HepG2 (cell line): ENCODE data around the gene ACYP2. TPM values are rescaled to one million over a fixed set of nuclear protein-coding genes. Genes with fewer than 3 reads are reported as not detected.

Experiments
- ATM ChIP-seq: fragments of 450-650 bp; IDR thresholded peaks from 2 replicates; pipeline ENCODE4 v1.7.1; 2017; ENCODE audit warnings: mild to moderate bottlenecking, borderline replicate concordance
- CC2D1A ChIP-seq: sonication (generic); formaldehyde crosslinking; IDR thresholded peaks from 2 replicates; pipeline ENCODE4 v1.8.1; 2023; ENCODE audit warnings: mild to moderate bottlenecking, missing genetic modification reagents
- DNMT1 ChIP-seq: sonication (generic); formaldehyde crosslinking; IDR thresholded peaks from 2 replicates; pipeline ENCODE4 v1.5.1; 2020; ENCODE audit warnings: mild to moderate bottlenecking, missing genetic modification reagents
- EZH2 ChIP-seq: conservative IDR thresholded peaks from 2 replicates; pipeline ENCODE4 v1.6.1; 2012; ENCODE audit warnings: mild to moderate bottlenecking, low read depth, low read length, moderate library complexity
- FOXA1 ChIP-seq, 2 experiments: fragments of 450-650 bp in 1 of 2; sonication (generic) in 1 of 2; formaldehyde crosslinking in 1 of 2; IDR thresholded peaks; 2 replicates each; pipeline versions ENCODE4 v1.4.0 to v1.6.1; 2016 to 2020; ENCODE audit warnings: missing genetic modification reagents in 1 of 2
- FOXM1 ChIP-seq: sonication (generic); formaldehyde crosslinking; IDR thresholded peaks from 2 replicates; pipeline ENCODE4 v1.5.0; 2020; ENCODE audit warnings: missing genetic modification reagents
- KLF6 ChIP-seq: IDR thresholded peaks from 2 replicates; pipeline ENCODE4 v1.8.0; 2016; ENCODE audit warnings: missing biosample characterization, missing genetic modification reagents
- MAFG ChIP-seq: sonication (generic); formaldehyde crosslinking; IDR thresholded peaks from 2 replicates; pipeline ENCODE4 v1.5.1; 2020; ENCODE audit warnings: mild to moderate bottlenecking, missing genetic modification reagents
- MEF2D ChIP-seq: sonication (generic); formaldehyde crosslinking; IDR thresholded peaks from 2 replicates; pipeline ENCODE4 v1.5.1; 2020; ENCODE audit warnings: mild to moderate bottlenecking, missing genetic modification reagents
- NPAS2 ChIP-seq: sonication (generic); formaldehyde crosslinking; IDR thresholded peaks from 2 replicates; pipeline ENCODE4 v1.8.0; 2022; ENCODE audit warnings: mild to moderate bottlenecking, missing genetic modification reagents, borderline replicate concordance
- RBM22 ChIP-seq: fragments of 200-400 bp; formaldehyde crosslinking; optimal IDR thresholded peaks from 2 replicates; pipeline ENCODE3; 2017; ENCODE audit warnings: mild to moderate bottlenecking, low read length, moderate library complexity
- REXO4 ChIP-seq: sonication (generic); formaldehyde crosslinking; IDR thresholded peaks from 2 replicates; pipeline ENCODE4 v1.8.0; 2022; ENCODE audit warnings: missing genetic modification reagents, mild to moderate bottlenecking, borderline replicate concordance
- SCMH1 ChIP-seq: sonication (generic); formaldehyde crosslinking; IDR thresholded peaks from 2 replicates; pipeline ENCODE4 v1.9.0; 2021; ENCODE audit warnings: missing genetic modification reagents, mild to moderate bottlenecking, borderline replicate concordance
- SMYD3 ChIP-seq: sonication (generic); formaldehyde crosslinking; IDR thresholded peaks from 2 replicates; pipeline ENCODE4 v1.8.1; 2023; ENCODE audit warnings: mild to moderate bottlenecking, missing genetic modification reagents
- TCF12 ChIP-seq, 2 experiments: fragments of 450-650 bp in 1 of 2; sonication (generic) in 1 of 2; formaldehyde crosslinking in 1 of 2; IDR thresholded peaks; 2 replicates each; pipeline versions ENCODE4 v1.6.1 to v1.8.0; 2017 to 2022; ENCODE audit warnings: antibody characterized with exemption in 1 of 2, mild to moderate bottlenecking in 1 of 2, missing genetic modification reagents in 1 of 2, moderate library complexity in 1 of 2
- TGIF2 ChIP-seq: IDR thresholded peaks from 2 replicates; pipeline ENCODE4 v1.6.1; 2016; ENCODE audit warnings: control low read depth, missing compliant biosample characterization
- THAP7 ChIP-seq: sonication (generic); formaldehyde crosslinking; IDR thresholded peaks from 2 replicates; pipeline ENCODE4 v1.8.1; 2023; ENCODE audit warnings: mild to moderate bottlenecking, missing genetic modification reagents
- ZBED4 ChIP-seq: sonication (generic); formaldehyde crosslinking; IDR thresholded peaks from 2 replicates; pipeline ENCODE4 v1.4.0; 2020; ENCODE audit warnings: missing genetic modification reagents, borderline replicate concordance
- ZC3H4 ChIP-seq: sonication (generic); formaldehyde crosslinking; IDR thresholded peaks from 2 replicates; pipeline ENCODE4 v1.4.0; 2020; ENCODE audit warnings: missing genetic modification reagents, borderline replicate concordance
- ZFAT ChIP-seq: sonication (generic); formaldehyde crosslinking; conservative IDR thresholded peaks from 2 replicates; pipeline ENCODE4 v1.8.1; 2023; ENCODE audit warnings: missing genetic modification reagents, inconsistent platforms
- ZNF180 ChIP-seq: sonication (generic); formaldehyde crosslinking; IDR thresholded peaks from 2 replicates; pipeline ENCODE4 v1.4.0; 2020; ENCODE audit warnings: low read depth, missing genetic modification reagents, borderline replicate concordance
- ZNF292 ChIP-seq: sonication (generic); formaldehyde crosslinking; IDR thresholded peaks from 2 replicates; pipeline ENCODE4 v1.8.1; 2022; ENCODE audit warnings: mild to moderate bottlenecking, low read depth, missing genetic modification reagents, borderline replicate concordance
- ZNF44 ChIP-seq: sonication (generic); formaldehyde crosslinking; IDR thresholded peaks from 2 replicates; pipeline ENCODE4 v1.5.1; 2020; ENCODE audit warnings: mild to moderate bottlenecking, missing genetic modification reagents
- ZNF589 ChIP-seq: sonication (generic); formaldehyde crosslinking; conservative IDR thresholded peaks from 2 replicates; pipeline ENCODE4 v1.8.0; 2022; ENCODE audit warnings: mild to moderate bottlenecking, moderate library complexity, missing genetic modification reagents
- ZNF607 ChIP-seq: sonication (generic); formaldehyde crosslinking; IDR thresholded peaks from 2 replicates; pipeline ENCODE4 v1.5.1; 2020; ENCODE audit warnings: missing genetic modification reagents, mild to moderate bottlenecking, borderline replicate concordance
- ZSCAN12 ChIP-seq: sonication (generic); formaldehyde crosslinking; IDR thresholded peaks from 2 replicates; pipeline ENCODE4 v1.9.0; 2021; ENCODE audit warnings: mild to moderate bottlenecking, missing genetic modification reagents
- polyA plus RNA-seq, 8 experiments: library from polyadenylated mRNA; depleted of rRNA in 3 of 8; stranded (reverse) in 7 of 8; unstranded in 1 of 8; fragments of >200 nt; fragmentation: Illumina TruSeq in 4 of 8; extraction: Trizol in 4 of 8; gene quantifications; 2 replicates each; pipeline versions ENCODE4 v1.2.1 to v1.2.3, GENCODE V29; 2011 to 2016; ENCODE audit warnings: low read depth in 4 of 8, missing spikeins in 1 of 8, mixed read lengths in 1 of 8; ENCODE audit not compliant: insufficient read depth in 1 of 8
- total RNA-seq, 5 experiments: library from RNA; depleted of rRNA; stranded (reverse); fragments of >200 nt; fragmentation: Illumina TruSeq; extraction: Trizol; gene quantifications; 2 replicates each; pipeline ENCODE4 v1.2.3, GENCODE V29; 2016; ENCODE audit warnings: low read depth in 1 of 5

The ACYP2 gene
- total and polyA plus RNA-seq, 2 of the 13 experiments (the other 11 are each of a cell fraction or from before 2014, with no cell fraction given) = 12.3 to 12.7 TPM

- TF ChIP-seq ZNF44 (CRISPR knock-in tag) (peak; percentile 97), REXO4 (CRISPR knock-in tag) (peak; percentile 73; the same call in 1 of the 2 replicates), CC2D1A (no peak), ZNF589 (CRISPR knock-in tag) (peak; percentile 99), MEF2D (CRISPR knock-in tag) (peak; percentile 94), SMYD3 (CRISPR knock-in tag) (peak; percentile 53; the same call in 1 of the 2 replicates), ZNF607 (peak; percentile 89), ZSCAN12 (CRISPR knock-in tag) (peak; percentile 69; the same call in 1 of the 2 replicates), SCMH1 (CRISPR knock-in tag) (no peak; the same call in 1 of the 2 replicates), TCF12 (IDR thresholded peaks at IDR 0.05) (no peak), TCF12 (CRISPR knock-in tag; IDR thresholded peaks at IDR 0.05) (peak; percentile 90), ZFAT (no peak), TGIF2 (CRISPR knock-in tag) (no peak), ZNF180 (CRISPR knock-in tag) (peak; percentile 94; the same call in 1 of the 2 replicates), FOXA1 (IDR thresholded peaks at IDR 0.05) (no peak), FOXA1 (CRISPR knock-in tag; IDR thresholded peaks at IDR 0.05) (peak; percentile 36), DNMT1 (CRISPR knock-in tag) (peak; percentile 40; the same call in 1 of the 2 replicates), ZBED4 (CRISPR knock-in tag) (peak; percentile 39), NPAS2 (CRISPR knock-in tag) (no peak), RBM22 (peak; percentile 78), EZH2 (no peak), FOXM1 (CRISPR knock-in tag) (peak; percentile 52; the same call in 1 of the 2 replicates), THAP7 (CRISPR knock-in tag) (peak; percentile 89; the same call in 1 of the 2 replicates), MAFG (CRISPR knock-in tag) (no peak), KLF6 (CRISPR knock-in tag) (peak; percentile 95), ATM (no peak), ZC3H4 (peak; percentile 95), ZNF292 (CRISPR knock-in tag) (peak; percentile 62; the same call in 1 of the 2 replicates)
Observed at GRCh38 chr2:54115284-54116137, at the start of gene ACYP2 (continued).
